Right kidney (tissue), 1 donor: ENCODE results near the gene MTCL1.

Experiments used
- DNase-seq: peaks from one replicate; pipeline ENCODE4 v3.0.0-alpha.2; 2016

MTCL1 gene

GRCh38 chr18:8769509-8770095 is 64.2 kb downstream of the MTCL1 start:
- no peak for DNase-seq

DNA sequence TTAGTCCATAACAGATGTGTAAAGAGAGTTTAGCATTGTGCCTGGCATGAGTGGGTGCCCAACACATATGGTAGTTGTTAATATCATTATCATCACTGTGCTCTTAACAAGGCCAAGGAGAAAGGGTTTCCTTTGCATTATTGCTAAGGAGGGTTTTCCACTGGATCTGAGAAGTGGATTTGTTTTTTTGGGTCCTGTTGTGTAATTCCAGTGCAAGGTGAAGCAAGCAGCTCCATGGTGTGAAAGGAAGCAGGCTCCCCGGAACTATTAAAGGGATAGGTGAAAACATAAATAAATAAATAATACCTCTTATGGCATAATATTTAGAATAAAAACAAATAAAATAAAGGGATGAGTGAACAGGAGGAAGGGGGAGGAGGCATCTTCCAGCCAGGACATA is 65.3 kb downstream of the MTCL1 start:
- DNase-seq, result no peak

DNA sequence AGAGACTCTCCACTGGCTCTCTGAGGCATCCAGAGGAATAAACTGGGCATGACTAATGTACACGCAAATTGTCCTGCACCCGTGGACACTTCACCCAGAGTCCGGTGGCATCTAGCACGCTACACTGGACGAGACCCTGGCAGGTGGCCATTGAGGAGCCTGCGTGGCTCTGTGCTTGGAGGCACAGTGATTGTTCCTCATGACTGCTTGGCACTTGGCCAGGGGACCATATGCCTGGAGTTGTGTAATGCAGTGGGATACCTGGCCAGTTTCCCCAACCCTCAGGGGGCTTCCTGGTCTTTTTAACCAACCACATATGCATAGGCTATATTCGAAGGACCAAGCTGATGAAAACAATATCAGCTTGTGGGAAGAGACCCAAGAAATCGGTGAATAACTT is 66.6 kb downstream of the MTCL1 start:
- DNase-seq, result no peak

- no peak for DNase-seq
Observed at GRCh38 chr18:8773980-8774379, 68.6 kb downstream of the MTCL1 start.

- DNase-seq, result no peak
Observed at GRCh38 chr18:8776013-8776943, 70.9 kb downstream of the MTCL1 start.

DNA sequence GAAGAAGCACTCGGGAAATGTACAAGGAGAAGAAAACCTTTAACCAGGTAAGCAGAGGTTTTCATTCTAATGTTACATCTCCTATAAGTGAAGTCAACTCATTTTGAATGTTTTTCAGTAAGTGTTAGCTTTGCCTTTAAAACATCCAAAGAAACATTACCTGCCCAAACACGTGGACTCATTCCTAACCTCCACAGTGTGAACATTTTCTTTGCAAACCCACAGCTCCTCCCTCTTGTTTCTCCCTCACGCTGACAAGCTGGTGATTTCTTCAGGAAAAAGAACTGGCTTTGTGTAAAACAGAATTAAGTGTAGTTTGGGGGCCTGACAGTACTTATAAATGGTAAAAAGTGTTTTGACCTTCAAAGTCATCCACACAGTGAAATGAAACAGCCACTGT is 72.5 kb downstream of the MTCL1 start:
- no peak for DNase-seq

GRCh38 chr18:8778386-8778785 is 73.0 kb downstream of the MTCL1 start:
- no peak for DNase-seq

- DNase-seq, result no peak
Observed at GRCh38 chr18:8778824-8779223, 73.5 kb downstream of the MTCL1 start.

DNA sequence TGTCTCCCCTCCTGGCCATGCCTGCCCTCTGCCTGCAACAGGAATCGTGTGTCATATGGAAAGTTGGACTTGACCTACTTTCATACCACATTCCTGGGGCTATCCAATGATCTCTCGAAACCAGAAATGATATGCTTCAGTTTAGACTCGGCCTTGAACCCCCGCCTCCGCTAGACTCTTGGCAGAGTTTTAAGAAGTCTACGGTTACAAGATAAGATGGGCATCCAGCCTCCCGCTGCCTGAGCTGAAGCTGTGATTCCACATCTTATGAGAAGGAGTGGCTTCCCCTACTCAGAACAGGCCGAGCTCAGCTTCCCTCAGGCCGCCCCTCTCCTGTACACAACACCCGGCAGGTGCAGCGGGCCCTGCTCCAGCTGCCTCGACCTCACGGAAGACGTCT is 73.9 kb downstream of the MTCL1 start:
- no peak for DNase-seq

DNA sequence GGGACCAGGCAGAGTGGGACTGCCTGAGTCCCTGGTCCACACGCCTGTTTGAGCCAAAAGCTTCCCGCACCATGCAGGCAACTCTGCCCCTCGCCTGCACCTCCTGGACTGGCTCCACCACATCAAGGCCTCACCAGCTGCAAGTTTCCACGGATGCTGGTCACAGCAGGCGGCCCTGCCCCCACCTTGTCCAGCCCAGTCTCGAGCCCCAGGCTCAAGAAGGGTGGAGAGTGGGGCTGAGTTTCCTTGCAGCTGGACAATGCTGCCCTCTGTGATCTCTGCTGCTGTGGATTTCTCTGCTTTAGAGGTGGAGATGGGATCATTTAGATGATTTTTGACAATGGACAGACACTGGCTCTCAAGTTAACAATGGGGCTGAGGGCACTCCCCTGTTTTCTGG is 74.9 kb downstream of the MTCL1 start:
- no peak for DNase-seq

DNA sequence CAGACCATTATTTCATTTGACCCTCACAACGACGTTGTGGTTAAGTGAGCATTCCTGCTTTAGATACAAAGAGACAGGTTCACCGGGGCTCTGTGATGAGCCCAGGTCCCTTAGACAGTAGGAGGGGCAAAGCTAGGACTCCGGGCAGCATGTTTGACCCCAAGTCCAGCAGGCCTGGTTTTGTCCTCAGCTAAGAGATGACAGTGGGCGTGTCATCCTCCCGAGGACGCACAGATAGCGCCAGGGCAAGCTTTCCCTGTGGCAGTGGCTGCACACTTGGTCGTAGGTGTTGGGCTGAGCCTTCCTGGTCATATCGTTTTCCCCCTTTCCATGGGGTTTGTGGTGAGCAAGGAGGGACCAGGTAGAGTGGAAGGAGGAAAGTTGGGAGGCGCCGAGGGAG is 76.3 kb downstream of the MTCL1 start:
- no peak for DNase-seq

GRCh38 chr18:8783335-8783993 is 78.1 kb downstream of the MTCL1 start:
- no peak for DNase-seq

DNA sequence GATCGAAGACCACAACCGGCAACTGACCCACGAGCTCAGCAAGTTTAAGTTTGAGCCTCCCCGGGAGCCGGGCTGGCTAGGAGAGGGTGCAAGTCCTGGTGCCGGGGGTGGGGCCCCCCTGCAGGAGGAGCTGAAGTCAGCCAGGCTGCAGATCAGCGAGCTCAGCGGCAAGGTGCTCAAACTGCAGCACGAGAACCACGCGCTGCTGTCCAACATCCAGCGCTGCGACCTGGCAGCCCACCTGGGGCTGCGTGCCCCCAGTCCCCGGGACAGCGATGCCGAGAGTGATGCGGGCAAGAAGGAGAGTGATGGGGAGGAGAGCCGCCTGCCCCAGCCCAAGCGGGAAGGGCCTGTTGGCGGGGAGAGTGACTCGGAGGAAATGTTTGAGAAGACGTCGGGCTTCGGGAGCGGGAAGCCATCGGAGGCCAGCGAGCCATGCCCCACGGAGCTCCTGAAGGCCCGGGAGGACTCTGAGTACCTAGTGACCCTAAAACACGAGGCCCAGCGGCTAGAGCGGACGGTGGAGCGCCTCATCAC is 78.7 kb downstream of the MTCL1 start:
- DNase-seq, result no peak

- no peak for DNase-seq
Observed at GRCh38 chr18:8785261-8785660, 79.9 kb downstream of the MTCL1 start.

- DNase-seq, result no peak
Observed at GRCh38 chr18:8785855-8786482, 80.6 kb downstream of the MTCL1 start.

DNA sequence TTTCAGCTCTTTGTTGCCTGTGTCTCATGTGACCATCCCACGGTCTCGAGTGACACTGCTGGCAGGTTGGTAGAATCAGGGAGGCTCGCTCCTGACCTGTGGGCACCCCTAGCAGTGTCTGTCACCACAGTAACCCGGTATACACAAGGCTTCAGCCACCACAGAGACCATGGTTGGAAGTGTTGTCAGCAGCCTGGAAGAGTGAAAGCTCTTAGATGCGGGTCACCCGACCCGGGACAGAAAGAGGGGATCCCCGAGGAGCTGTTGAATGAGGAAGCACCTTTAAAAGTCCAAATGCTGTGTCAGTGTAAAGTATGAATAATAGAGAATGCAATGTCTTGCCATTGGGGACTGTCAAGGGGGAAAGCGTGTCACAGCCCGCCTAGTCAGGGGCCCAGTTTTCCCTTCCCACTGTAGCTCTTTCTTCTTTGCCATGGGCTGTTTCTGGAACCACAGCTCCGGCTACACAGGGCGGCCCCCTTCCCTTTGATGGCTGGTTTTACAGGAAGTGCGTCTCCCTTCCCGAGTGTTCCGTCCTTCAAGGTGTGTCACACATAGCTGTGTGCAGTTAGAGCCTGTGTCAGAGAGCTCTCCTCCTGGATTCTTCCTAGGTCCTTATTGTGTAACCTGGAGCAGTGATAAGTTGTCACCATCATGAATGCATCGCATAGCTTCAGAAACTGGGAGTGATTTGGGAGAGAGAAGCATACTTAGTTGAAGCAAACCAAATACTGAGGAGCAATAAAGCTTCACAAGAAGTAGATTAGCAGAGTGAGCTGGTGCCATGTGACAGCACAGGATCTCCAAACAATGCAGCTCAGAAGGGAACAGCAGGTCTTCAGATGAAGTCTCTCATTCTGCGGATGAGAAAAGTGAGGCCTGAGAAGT is 81.4 kb downstream of the MTCL1 start:
- DNase-seq, result no peak

GRCh38 chr18:8787371-8787670 is 82.0 kb downstream of the MTCL1 start:
- no peak for DNase-seq

- DNase-seq, result no peak
Observed at GRCh38 chr18:8787794-8788193, 82.4 kb downstream of the MTCL1 start.

GRCh38 chr18:8788503-8789429 is 83.4 kb downstream of the MTCL1 start:
- no peak for DNase-seq

DNA sequence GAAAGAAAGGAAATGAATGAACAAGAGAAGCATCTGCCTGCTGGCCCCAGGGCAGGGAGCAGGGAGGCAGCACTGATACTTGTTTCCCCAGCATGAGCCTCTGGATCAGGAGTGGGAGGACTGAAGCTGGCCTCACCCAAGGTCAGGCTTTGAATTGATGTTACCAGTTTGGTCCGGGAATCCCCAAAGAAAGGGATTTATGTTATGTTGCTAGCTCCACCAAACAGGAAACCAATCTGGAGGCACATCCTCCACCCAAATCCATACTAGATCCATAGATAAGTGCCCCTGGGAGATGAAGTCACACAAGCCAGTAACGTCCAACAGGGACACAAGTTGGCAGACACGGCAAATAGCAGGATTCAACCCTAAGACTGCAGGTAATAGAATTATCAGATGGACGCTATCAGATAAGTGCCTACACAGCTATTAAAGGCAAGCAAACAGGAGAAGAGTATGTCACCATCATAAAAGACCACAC is 85.9 kb downstream of the MTCL1 start:
- no peak for DNase-seq
